SK-N-SH (cell line): Measurements from ENCODE around the gene MRPS2.

Experiments
- EP300 ChIP-seq, 2 experiments: IDR thresholded peaks; 2 replicates each; pipeline versions ENCODE4 v1.4.0 to v1.6.1; 2012; ENCODE audit warnings: borderline replicate concordance in 1 of 2, low read depth in 1 of 2, low read length in 1 of 2
- GABPA ChIP-seq: IDR thresholded peaks from 2 replicates; pipeline ENCODE4 v1.4.0; 2012; ENCODE audit warnings: low read depth, mild to moderate bottlenecking
- MXI1 ChIP-seq: IDR thresholded peaks from 2 replicates; pipeline ENCODE4 v1.6.1; 2012; ENCODE audit warnings: mild to moderate bottlenecking, low read depth, low read length, improper control_type of control experiment
- RAD21 ChIP-seq: IDR thresholded peaks from 2 replicates; pipeline ENCODE4 v1.6.1; 2012; ENCODE audit warnings: mild to moderate bottlenecking, low read length
- TF ChIP-seq, protein P1 (sequence below): fragments of 200-600 bp; sonication (generic); IDR thresholded peaks from 2 replicates; pipeline ENCODE4 v1.6.1; 2017; ENCODE audit warnings: antibody characterized with exemption, mild to moderate bottlenecking, moderate library complexity
- TF ChIP-seq, protein P2 (sequence below): IDR thresholded peaks from 2 replicates; pipeline ENCODE4 v1.6.1; 2012; ENCODE audit warnings: mild to moderate bottlenecking, low read depth, low read length, moderate library complexity

DNA sequence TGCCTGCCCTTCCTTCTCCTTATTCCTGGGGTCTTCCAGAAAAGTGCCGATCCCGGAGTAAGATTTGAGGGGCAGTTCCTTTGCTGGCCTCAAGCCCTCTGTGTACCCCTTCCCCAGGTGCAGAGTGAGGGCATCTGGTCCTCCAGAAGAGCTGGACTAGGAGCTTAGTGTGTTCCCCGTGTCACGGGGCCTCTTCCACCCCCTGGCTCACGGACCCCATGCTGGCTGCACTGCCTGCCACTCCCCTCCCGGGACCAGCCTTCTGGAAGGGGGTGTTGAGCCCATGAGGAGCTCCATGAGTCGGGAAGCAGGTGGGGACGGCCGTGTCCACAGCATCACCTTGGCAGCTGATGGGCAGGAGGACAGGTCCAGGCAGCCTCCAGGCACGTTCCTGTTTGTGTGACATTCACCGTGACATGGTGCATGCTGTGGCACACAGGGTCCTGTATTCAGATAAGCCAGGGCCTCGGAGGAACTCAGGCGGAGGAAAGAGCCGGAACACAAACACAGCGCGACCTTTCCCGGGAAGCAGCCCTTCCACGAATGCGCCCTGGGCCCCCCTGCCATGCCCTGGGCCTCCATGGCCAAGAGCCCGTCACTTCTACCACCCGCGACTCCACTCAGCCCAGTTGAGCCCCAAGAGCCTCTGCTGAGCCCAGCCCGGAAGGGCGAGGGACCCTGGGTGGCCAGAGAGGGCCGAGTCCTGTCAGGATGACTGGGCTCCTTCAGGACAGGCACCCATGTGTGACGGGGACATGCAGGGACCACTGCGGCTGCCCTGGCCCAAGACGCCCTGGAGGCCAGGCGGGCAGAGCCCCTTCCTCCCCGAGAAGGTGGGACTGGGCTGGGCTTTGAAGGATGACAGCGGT is 14.8 kb downstream of the MRPS2 start:
- TF ChIP-seq, protein P1, sequence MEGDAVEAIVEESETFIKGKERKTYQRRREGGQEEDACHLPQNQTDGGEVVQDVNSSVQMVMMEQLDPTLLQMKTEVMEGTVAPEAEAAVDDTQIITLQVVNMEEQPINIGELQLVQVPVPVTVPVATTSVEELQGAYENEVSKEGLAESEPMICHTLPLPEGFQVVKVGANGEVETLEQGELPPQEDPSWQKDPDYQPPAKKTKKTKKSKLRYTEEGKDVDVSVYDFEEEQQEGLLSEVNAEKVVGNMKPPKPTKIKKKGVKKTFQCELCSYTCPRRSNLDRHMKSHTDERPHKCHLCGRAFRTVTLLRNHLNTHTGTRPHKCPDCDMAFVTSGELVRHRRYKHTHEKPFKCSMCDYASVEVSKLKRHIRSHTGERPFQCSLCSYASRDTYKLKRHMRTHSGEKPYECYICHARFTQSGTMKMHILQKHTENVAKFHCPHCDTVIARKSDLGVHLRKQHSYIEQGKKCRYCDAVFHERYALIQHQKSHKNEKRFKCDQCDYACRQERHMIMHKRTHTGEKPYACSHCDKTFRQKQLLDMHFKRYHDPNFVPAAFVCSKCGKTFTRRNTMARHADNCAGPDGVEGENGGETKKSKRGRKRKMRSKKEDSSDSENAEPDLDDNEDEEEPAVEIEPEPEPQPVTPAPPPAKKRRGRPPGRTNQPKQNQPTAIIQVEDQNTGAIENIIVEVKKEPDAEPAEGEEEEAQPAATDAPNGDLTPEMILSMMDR = no peak
- TF ChIP-seq MXI1 = no peak
- TF ChIP-seq RAD21 = no peak
- no peak for TF ChIP-seq EP300 (IDR thresholded peaks at IDR 0.05; ENCODE audit: borderline replicate concordance in 1 of 2, low read depth in 1 of 2, low read length in 1 of 2)
- no peak for TF ChIP-seq GABPA
- TF ChIP-seq, protein P2, sequence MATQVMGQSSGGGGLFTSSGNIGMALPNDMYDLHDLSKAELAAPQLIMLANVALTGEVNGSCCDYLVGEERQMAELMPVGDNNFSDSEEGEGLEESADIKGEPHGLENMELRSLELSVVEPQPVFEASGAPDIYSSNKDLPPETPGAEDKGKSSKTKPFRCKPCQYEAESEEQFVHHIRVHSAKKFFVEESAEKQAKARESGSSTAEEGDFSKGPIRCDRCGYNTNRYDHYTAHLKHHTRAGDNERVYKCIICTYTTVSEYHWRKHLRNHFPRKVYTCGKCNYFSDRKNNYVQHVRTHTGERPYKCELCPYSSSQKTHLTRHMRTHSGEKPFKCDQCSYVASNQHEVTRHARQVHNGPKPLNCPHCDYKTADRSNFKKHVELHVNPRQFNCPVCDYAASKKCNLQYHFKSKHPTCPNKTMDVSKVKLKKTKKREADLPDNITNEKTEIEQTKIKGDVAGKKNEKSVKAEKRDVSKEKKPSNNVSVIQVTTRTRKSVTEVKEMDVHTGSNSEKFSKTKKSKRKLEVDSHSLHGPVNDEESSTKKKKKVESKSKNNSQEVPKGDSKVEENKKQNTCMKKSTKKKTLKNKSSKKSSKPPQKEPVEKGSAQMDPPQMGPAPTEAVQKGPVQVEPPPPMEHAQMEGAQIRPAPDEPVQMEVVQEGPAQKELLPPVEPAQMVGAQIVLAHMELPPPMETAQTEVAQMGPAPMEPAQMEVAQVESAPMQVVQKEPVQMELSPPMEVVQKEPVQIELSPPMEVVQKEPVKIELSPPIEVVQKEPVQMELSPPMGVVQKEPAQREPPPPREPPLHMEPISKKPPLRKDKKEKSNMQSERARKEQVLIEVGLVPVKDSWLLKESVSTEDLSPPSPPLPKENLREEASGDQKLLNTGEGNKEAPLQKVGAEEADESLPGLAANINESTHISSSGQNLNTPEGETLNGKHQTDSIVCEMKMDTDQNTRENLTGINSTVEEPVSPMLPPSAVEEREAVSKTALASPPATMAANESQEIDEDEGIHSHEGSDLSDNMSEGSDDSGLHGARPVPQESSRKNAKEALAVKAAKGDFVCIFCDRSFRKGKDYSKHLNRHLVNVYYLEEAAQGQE = no peak
